ENCODE measurements around the gene CADM2. TPM values are rescaled to one million over a fixed set of nuclear protein-coding genes. Genes with fewer than 3 reads are reported as not detected.

CADM2 gene
- total RNA-seq, 1 donor from 2014 or later = 3.5 TPM

DNA sequence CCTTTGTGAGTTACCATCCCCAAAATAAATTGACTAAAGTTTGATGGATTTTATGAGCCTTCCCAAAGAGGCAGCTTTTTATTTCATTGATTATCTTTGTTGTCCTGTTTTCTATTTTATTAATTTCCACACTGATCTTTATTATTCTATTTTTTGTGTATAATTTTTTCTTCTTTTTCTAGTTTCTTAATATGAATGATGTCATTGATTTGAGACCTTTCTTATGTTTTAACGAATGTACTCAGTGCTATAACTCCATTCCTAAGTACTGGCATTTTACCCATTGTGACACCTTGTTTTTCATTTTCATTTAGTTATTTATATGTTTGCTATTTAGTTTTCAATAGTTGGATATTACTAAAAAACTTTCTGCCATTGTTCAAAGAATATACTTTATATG is 565.3 kb downstream of the CADM2 start:
- H3K27me3 Mint-ChIP-seq (ENCODE audit: low read depth) = no peaks in the 10 kb centered on the region
- H3K9me3 Mint-ChIP-seq = no peaks in the 10 kb centered on the region
- no peak overlapping the region for H3K27ac Mint-ChIP-seq (ENCODE audit: unreplicated experiment)
- no peaks in the 10 kb centered on the region for H3K36me3 Mint-ChIP-seq (ENCODE audit: low read depth)
- no peak for DNase-seq (ENCODE audit: low read depth, low spot score)
- no peaks in the 10 kb centered on the region for H3K4me1 Mint-ChIP-seq
- TF ChIP-seq CTCF (conservative IDR thresholded peaks at IDR 0.05) = no peak
- no peak overlapping the region for H3K4me3 Mint-ChIP-seq

- H3K27me3 Mint-ChIP-seq (ENCODE audit: low read depth) = no peaks in the 10 kb centered on the region
- no peak for TF ChIP-seq CTCF (conservative IDR thresholded peaks at IDR 0.05)
- no peak for DNase-seq (ENCODE audit: low read depth, low spot score)
These were observed 566.5 kb downstream of the CADM2 start for GRCh38 chr3:85525264-85525663.

GRCh38 chr3:85533586-85533985 is 574.8 kb downstream of the CADM2 start:
- TF ChIP-seq CTCF (conservative IDR thresholded peaks at IDR 0.05) = no peak
- no peak for DNase-seq (ENCODE audit: low read depth, low spot score)
- Mint-ChIP-seq H3K9me3 (peaks cover 4% of the 10 kb centered on the region), H3K4me1 (no peaks in the 10 kb centered on the region), H3K4me3 (no peak overlapping the region), H3K27me3 (ENCODE audit: low read depth) (no peaks in the 10 kb centered on the region), H3K27ac (ENCODE audit: unreplicated experiment) (no peak overlapping the region), H3K36me3 (ENCODE audit: low read depth) (peaks cover 4% of the 10 kb centered on the region)

More at GRCh38 chr3:85525264-85525663, 566.5 kb downstream of the CADM2 start:
- Mint-ChIP-seq H3K36me3 (ENCODE audit: low read depth) (no peaks in the 10 kb centered on the region), H3K27ac (ENCODE audit: unreplicated experiment) (no peak overlapping the region), H3K4me1 (no peaks in the 10 kb centered on the region), H3K4me3 (no peak overlapping the region), H3K9me3 (no peaks in the 10 kb centered on the region)

GRCh38 chr3:85535517-85535916 is 576.7 kb downstream of the CADM2 start:
- H3K36me3 Mint-ChIP-seq (ENCODE audit: low read depth) = peaks cover 4% of the 10 kb centered on the region
- H3K4me1 Mint-ChIP-seq = no peaks in the 10 kb centered on the region
- DNase-seq (ENCODE audit: low read depth, low spot score) = no peak
- no peak for TF ChIP-seq CTCF (conservative IDR thresholded peaks at IDR 0.05)
- H3K27ac Mint-ChIP-seq (ENCODE audit: unreplicated experiment) = no peak overlapping the region
- no peaks in the 10 kb centered on the region for H3K27me3 Mint-ChIP-seq (ENCODE audit: low read depth)
- peaks cover 4% of the 10 kb centered on the region for H3K9me3 Mint-ChIP-seq
- no peak overlapping the region for H3K4me3 Mint-ChIP-seq

- Mint-ChIP-seq H3K27ac (ENCODE audit: unreplicated experiment) (no peak overlapping the region), H3K4me3 (no peak overlapping the region), H3K4me1 (no peaks in the 10 kb centered on the region), H3K9me3 (no peaks in the 10 kb centered on the region), H3K36me3 (ENCODE audit: low read depth) (no peaks in the 10 kb centered on the region), H3K27me3 (ENCODE audit: low read depth) (no peaks in the 10 kb centered on the region)
- no peak for TF ChIP-seq CTCF (conservative IDR thresholded peaks at IDR 0.05)
- DNase-seq (ENCODE audit: low read depth, low spot score) = no peak
These were observed 580.4 kb downstream of the CADM2 start for GRCh38 chr3:85539232-85539631.

GRCh38 chr3:85554153-85554552 is 595.4 kb downstream of the CADM2 start:
- Mint-ChIP-seq H3K36me3 (ENCODE audit: low read depth) (no peaks in the 10 kb centered on the region), H3K4me1 (no peaks in the 10 kb centered on the region), H3K9me3 (peaks cover 2% of the 10 kb centered on the region), H3K4me3 (no peak overlapping the region), H3K27me3 (ENCODE audit: low read depth) (no peaks in the 10 kb centered on the region), H3K27ac (ENCODE audit: unreplicated experiment) (no peak overlapping the region)
- TF ChIP-seq CTCF (conservative IDR thresholded peaks at IDR 0.05) = no peak
- DNase-seq (ENCODE audit: low read depth, low spot score) = no peak
